ENCODE measurements around the gene HIRA. TPM values are rescaled to one million over a fixed set of nuclear protein-coding genes. Genes with fewer than 3 reads are reported as not detected.
"Not testable (repeated sequence)": the region's sequence is repeated elsewhere in the genome, so short reads cannot be mapped to it uniquely, and the experiment has no call there.

Gene HIRA
- total RNA-seq, 1 donor from 2014 or later = 36.2 TPM

GRCh38 chr22:19367763-19368367, 63.7 kb downstream of the HIRA start:
- no peaks in the 10 kb centered on the region for H3K9me3 ChIP-seq
- H3K4me3 ChIP-seq = no peak overlapping the region
- no peaks in the 10 kb centered on the region for H3K27me3 ChIP-seq
- intact Hi-C loops (cut with DNase I) = no loop called here
- TF ChIP-seq CTCF (IDR thresholded peaks at IDR 0.05) = no peak
- H3K4me1 ChIP-seq = no peaks in the 10 kb centered on the region
- DNase-seq (ENCODE audit: low spot score in 2 of 2) = no peak
- H3K27ac ChIP-seq = no peak overlapping the region
- H3K36me3 ChIP-seq = peaks cover 35 to 75% of the 10 kb centered on the region in 2 donors

GRCh38 chr22:19363541-19363940, 68.0 kb downstream of the HIRA start:
- DNase-seq (ENCODE audit: low spot score in 2 of 2); H3K4me1 ChIP-seq; H3K27me3 ChIP-seq; H3K27ac ChIP-seq; H3K9me3 ChIP-seq; H3K4me3 ChIP-seq; intact Hi-C loops (cut with DNase I): not testable (repeated sequence)
- peaks cover 37 to 74% of the 10 kb centered on the region in 2 donors for H3K36me3 ChIP-seq

- TF ChIP-seq CTCF (IDR thresholded peaks at IDR 0.05) = no peak
- no peaks in the 10 kb centered on the region for H3K4me1 ChIP-seq
- H3K27me3 ChIP-seq = no peaks in the 10 kb centered on the region
- no peak overlapping the region for H3K4me3 ChIP-seq
- peaks cover 41 to 78% of the 10 kb centered on the region in 2 donors for H3K36me3 ChIP-seq
- no peaks in the 10 kb centered on the region for H3K9me3 ChIP-seq
- peak in 1 of 2 donors; percentile 52 for DNase-seq (ENCODE audit: low spot score in 2 of 2)
- intact Hi-C loops (cut with DNase I) = no loop called here
- H3K27ac ChIP-seq = no peak overlapping the region
Measured at GRCh38 chr22:19361501-19362103, 69.9 kb downstream of the HIRA start.

- no peak overlapping the region for H3K27ac ChIP-seq
- DNase-seq (ENCODE audit: low spot score in 2 of 2) = peak in 1 of 2 donors; percentile 39
- H3K9me3 ChIP-seq = no peaks in the 10 kb centered on the region
- TF ChIP-seq CTCF (IDR thresholded peaks at IDR 0.05) = no peak
- H3K36me3 ChIP-seq = peaks cover 46 to 85% of the 10 kb centered on the region in 2 donors
- H3K4me1 ChIP-seq = no peaks in the 10 kb centered on the region
- intact Hi-C loops (cut with DNase I) = no loop called here
- no peaks in the 10 kb centered on the region for H3K27me3 ChIP-seq
- no peak overlapping the region for H3K4me3 ChIP-seq
Measured at GRCh38 chr22:19360862-19361261, 70.7 kb downstream of the HIRA start.

GRCh38 chr22:19360300-19360792, 71.2 kb downstream of the HIRA start:
- Histone ChIP-seq H3K27me3 (no peaks in the 10 kb centered on the region), H3K4me3 (no peak overlapping the region), H3K36me3 (peaks cover 47 to 87% of the 10 kb centered on the region in 2 donors), H3K27ac (no peak overlapping the region), H3K9me3 (no peaks in the 10 kb centered on the region), H3K4me1 (no peaks in the 10 kb centered on the region)
- intact Hi-C loops (cut with DNase I) = no loop called here
- TF ChIP-seq CTCF (IDR thresholded peaks at IDR 0.05) = no peak
- DNase-seq (ENCODE audit: low spot score in 2 of 2) = peak in 1 of 2 donors; percentile 33

- Histone ChIP-seq H3K36me3 (peaks cover 42 to 88% of the 10 kb centered on the region in 2 donors), H3K4me1 (no peaks in the 10 kb centered on the region), H3K27ac (no peak overlapping the region), H3K27me3 (no peaks in the 10 kb centered on the region), H3K9me3 (no peaks in the 10 kb centered on the region), H3K4me3 (no peak overlapping the region)
- intact Hi-C loops (cut with DNase I) = no loop called here
- no peak for TF ChIP-seq CTCF (IDR thresholded peaks at IDR 0.05)
- DNase-seq (ENCODE audit: low spot score in 2 of 2) = peak in 1 of 2 donors; percentile 35
Measured at GRCh38 chr22:19359554-19360299, 71.8 kb downstream of the HIRA start.

Data from ascending aorta (tissue), 2 donors.